ENCODE data around the gene SLC9A9. TPM values are rescaled to one million over a fixed set of nuclear protein-coding genes. Genes with fewer than 3 reads are reported as not detected.

Gene SLC9A9
- total RNA-seq, 1 donor from 2014 or later = 15.0 TPM

DNA sequence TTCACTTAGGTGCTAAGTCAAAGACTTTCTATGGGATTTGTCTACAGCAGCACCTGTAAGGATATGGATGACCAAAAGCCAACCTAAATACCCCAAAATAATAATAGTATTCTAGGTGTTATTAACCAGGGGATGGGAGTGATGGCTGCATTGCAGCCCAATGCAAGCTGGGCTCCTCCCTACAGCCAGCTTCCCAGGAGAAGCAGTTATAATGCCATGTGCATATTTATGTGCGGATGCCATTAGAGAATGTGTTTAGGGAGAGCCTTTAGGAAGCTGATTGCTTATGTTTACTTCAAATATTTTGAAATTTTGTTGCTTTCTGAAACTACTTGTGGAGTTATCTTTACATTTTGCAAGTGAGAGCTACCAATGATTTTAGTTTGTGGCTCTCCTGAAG is 491.4 kb downstream of the SLC9A9 start:
- no peak for DNase-seq (ENCODE audit: low spot score)

DNA sequence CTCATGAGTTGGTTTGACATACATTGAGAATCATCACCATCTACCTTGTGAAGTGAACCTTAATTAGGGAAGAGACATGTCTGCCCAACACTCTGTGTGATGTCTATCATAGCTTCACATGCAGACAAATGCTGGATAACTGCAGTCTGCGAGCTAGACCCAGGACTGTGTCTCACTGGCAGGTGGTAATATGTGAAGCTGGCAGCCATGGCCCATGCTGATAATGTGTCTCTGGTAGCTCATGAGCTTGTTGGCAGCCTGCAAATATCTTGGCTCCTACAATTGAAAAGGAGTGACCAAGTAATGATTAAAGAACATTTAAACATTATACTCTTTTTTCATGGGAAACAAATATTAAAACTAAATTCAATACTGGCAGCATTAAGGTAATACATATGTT is 493.9 kb downstream of the SLC9A9 start:
- no peak for DNase-seq (ENCODE audit: low spot score)

DNA sequence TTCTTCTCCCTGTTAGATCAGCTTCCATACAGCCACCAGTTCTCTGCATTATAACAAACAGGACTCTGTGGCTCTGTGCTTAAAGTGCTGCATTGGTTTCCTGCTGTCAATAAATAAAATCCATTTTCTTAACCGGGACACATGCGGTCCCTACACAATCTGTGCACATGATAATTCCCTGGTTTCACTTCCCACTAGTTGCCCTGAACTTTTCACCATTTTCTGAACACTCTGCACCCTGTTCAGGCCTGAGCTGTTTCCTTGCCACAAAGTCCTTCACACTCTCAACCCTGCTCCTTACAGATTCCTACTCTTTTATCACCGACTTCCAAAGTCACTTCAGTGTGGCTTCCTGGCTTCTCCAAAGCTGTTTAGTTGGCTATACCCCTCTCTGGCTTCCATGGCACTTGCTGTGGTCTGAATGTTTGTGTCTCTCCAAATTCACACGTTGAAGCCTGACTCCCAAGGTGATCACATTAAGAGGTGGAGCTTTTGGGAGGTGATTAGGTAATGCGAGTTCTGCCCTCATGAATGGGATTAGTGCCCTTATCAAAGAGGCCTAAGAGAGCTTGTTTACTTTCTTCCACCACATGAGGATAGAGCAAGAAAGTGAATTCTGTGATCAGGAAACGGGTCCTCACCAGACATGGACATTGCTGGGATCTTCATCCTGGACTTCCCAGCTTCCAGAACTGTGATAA is 495.3 kb downstream of the SLC9A9 start:
- no peak for DNase-seq (ENCODE audit: low spot score)

DNA sequence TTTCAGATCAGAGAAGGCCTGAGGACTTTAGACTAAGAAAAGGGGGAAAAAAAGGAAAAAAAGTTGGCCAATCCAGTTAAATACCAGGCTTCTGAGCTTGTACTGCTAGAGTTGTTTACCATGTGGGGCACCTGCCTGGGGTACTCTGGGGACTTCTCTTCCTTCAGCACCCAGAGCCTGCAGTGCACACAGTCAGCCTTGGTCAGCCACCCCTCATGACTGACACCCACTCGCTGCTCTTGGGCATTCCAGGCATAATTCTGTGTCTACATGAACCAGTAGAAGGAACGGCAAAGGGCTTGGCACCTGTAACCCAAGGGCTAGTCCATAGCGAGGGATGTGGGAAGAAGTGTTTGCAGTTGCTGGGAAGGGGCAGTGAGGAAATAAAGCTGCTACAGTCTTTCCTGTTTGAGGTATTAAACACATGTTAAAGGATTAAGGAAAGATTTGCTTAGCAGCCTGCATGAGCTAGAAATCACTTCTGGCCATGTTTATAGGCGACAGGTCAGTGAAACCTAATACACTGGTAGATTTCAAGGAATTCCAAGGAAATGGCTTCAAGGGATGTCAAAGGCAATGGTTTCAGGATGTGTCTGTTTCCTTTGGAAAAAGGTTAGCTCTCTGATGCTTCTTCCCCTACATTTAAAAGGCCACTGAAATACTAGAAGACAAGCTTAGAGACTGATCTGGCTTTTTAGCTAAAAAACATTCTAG is 496.2 kb downstream of the SLC9A9 start:
- no peak for DNase-seq (ENCODE audit: low spot score)

DNA sequence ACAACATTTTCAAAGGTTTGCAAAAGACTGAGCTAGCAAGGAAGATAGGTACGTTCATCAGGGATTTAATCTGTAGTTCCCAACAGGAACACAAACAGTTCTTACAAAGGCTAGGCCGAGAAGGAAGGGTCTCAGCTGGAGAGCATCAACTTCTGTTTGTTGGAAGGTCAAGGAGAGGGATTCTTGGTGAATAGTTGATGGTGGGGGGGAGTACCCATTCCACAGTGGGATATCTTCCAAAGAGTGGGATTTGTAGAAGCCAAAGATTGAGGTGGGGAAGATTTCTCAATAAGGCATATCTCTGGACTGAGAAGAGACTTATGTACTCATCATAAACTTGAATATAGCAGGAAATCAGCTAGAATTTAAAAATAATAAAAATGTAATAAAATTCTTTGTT is 496.9 kb downstream of the SLC9A9 start:
- DNase-seq (ENCODE audit: low spot score) = no peak

DNA sequence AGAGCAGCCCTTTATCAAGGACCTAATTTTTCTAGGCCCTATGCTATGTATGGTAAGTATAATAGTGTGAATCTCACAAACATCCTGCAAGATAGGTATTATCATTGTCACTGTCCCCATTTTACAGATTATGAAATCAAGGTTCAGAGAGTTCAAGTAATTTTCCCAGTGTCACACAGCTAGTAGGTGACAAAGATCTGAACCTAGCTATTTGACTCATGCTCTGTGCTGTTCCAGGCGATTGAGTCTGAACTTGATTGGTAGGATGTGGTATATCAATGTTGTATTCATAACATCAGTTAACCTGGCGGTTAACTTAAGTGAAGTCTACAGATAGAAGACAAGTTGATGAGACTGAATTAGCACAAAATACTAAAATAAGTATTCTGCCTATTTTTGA is 498.8 kb downstream of the SLC9A9 start:
- DNase-seq (ENCODE audit: low spot score) = no peak

DNA sequence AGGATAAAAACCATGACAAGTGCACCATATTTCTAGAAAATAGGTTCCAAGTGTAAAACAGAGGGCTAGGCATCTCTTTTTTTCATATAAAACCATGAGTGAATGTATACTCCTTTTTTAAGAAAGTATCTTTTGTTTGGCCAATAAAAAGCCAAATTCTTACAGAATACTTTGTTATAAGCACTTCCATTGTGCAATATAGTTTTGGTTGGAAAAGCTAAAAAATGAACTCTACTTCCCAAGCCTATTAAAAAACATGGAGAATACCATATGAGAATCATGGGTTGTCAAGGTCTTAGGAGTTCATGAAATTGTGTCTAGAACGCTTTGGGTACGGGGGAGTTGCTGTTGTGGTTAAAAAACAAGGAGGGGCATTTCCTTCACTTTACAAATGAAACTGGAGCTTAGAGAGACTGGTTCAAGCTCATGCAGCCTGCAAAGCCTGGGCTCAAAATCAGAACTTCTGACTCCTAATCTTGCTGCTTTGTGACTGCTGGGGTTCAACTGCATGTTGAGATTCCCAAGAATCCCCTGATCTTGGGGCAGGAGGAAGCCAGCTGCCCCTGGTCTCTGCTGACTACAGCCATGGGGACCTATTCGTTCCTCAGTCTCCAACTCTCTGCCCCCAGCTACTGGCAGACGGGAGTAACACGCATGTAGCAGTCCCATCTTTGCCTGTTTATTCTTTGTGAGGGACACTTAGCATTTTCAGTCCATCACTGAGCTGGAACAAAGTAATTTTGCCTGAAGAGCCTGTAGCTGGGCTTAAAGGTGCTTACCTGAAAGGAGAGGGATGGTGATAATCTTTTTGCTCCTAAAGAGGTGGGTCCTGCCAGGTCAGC is 499.6 kb downstream of the SLC9A9 start:
- DNase-seq (ENCODE audit: low spot score) = no peak

DNA sequence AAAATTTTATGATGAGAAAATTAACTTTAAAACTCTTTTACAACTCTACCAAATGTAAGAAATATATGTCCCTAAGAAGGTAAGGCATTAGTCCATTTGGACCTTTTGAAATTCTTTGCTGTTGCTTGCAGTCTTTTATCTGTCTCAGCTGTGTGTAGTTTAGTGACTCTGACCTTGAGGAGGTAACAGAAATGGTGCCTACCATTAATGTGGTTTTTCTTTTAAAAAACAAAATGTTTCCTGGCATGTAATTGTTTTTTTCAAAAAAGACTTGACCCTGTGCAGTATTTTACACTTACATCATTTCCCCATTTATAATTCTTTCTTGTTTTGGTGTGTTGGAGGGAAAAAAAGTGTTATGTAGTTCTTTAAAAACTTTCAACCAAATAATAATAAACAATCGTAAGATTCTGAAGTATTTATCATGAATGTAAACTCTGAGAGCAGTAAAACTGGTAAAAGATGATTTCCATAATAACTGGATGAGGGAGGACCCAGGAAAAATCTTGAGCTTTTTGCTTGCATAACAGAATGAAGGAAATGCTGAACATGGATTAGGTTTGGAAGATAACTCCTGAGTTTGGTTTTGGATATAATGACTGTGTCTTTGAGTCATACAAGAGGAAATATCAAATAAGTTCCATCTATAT is 503.6 kb downstream of the SLC9A9 start:
- DNase-seq (ENCODE audit: low spot score) = no peak

DNA sequence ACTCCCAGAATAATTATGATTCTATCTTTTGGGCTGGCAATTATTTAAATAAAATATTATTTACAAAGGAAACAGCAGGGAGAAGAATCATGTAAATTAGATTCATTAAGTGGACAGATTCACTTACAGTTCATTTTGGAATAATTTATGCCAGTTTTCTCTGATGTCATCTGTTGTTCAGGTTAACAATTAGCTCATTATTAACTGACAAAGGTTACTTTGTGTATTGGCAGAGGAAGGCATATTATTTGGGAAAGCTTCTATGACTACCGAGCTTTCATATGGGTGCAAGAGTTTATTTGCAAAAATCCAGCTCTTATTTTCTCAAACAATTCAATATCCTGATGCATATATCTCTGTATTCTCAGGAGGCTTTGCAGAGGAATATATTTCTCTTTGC is 504.3 kb downstream of the SLC9A9 start:
- DNase-seq (ENCODE audit: low spot score) = no peak

DNA sequence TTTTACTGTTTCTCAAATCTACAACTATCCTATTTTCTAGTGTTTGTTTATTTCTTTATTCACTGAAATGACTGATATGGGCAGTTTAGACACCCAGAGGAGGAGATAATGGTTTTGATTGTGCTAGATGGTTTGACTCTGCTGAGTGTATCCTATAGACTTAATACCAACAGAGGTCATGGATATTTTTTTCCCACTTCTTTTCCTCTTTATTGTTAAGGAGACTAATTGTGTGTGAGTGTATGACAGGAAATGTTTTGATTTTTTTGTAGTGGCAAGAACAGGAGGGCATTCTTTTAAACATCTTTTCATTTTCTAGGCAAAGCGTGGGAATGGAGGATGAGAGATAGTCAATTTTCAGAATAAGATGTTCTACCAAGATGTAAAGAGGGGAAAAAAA is 505.2 kb downstream of the SLC9A9 start:
- DNase-seq (ENCODE audit: low spot score) = no peak

DNA sequence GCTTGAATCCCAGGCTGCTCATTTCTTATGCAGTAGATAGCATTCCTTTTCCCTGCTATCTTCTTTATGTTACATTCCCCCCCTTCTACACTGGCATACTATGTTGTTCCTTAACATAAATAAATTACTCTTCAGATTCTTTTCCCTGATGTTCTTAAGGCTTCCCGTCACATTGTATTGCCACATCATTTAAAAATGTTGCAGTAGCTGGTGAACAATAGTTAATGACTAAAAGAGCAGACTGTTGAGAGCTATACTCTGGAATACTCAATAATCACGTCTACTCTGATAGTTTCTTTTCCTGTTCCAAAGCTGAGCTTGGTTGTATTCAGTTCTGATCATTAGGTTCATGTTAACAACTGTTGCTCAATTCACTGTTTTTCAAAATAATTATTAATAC is 508.8 kb downstream of the SLC9A9 start:
- no peak for DNase-seq (ENCODE audit: low spot score)

DNA sequence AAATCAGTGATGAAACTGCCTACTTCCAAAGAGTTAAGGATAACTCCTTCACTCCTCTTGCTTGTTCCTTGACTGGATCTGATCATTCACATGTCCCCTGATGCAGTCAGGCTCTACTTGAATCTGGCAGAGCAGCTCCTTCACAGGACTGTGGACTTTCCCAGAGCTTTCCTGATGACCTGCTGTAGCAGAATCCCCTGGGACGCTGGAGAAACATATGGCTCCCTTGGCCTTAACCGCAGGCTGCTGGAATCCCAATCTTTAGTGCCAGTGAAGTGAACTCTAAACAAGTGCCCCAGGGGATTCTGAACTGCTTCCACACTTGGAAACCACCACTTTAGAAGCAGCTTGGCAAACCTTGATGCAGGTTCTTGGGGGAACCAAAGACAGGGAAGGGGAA is 510.9 kb downstream of the SLC9A9 start:
- DNase-seq (ENCODE audit: low spot score) = no peak

DNA sequence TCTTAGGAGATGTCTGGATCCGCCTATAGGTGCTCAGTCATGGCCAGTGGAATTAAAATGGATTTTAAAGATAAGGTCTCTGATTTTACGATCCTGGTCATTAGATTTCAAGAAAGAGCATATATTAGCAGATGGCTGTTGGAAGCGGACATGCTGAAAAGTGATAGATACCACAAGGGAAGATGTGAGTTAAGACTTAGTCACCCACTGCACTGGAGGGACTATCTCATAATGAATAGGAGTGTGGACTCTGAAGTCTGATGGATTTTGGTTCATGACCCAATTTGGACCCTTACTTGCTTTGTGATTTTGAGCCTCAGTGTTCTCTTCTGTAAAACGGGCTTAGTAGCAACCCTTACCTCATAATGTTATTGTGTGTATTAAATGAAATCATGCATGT is 514.0 kb downstream of the SLC9A9 start:
- DNase-seq (ENCODE audit: low spot score) = no peak

DNA sequence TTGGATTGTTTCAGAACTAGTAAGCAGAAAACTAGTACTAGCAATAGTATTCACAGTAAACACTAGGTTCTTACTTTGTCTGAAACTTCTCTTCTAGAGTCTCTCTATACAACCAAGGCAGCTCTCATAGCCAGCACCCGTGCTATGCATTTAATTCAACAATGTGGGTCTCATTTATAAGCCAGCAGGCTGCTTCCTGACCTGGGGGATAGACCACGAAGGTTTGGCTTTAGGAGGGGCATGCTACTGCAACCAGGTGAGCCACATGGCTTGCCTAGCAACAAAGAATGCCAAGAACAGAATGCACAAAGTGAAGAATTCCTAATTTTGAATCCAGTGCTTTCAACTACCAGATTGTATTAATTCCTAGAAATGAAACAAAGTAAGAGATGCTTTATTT is 514.9 kb downstream of the SLC9A9 start:
- DNase-seq (ENCODE audit: low spot score) = no peak

DNA sequence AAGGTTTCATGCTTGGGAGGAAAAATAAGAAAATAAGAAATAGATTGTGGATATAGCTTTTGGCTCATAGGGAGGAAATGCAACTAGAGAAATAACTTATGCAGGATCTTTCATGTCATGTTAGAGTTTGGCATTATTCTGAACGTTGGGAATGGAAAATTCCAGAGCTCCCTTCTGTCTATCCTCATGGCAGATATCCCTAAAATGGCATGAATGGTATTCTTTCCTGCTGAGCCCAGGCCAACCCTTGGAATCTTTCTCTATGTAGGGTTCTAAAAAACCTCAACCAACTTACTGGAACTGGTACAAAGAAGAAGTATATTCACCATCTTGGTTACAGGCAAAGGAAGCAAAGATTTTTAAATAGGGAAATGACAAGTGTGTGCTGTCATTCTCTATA is 516.2 kb downstream of the SLC9A9 start:
- no peak for DNase-seq (ENCODE audit: low spot score)

DNA sequence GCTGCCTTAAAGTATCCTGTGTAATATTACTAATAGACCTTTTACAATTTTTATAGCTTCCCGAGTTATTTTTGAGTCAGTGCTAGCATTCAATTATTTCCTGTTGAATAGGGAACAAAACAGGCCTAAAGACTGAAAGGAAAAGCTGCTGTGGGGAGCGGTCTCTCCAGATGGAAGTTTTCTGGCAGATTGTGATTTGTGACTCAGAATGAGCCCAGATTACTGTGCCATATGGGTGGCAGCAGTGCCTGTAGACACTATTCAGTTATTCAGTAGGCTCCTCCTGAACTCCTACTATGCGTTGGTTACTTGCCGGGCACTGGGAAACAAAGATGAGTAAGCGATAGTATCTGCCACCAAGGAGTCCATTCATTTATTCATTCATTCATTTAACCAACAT is 516.9 kb downstream of the SLC9A9 start:
- no peak for DNase-seq (ENCODE audit: low spot score)

DNA sequence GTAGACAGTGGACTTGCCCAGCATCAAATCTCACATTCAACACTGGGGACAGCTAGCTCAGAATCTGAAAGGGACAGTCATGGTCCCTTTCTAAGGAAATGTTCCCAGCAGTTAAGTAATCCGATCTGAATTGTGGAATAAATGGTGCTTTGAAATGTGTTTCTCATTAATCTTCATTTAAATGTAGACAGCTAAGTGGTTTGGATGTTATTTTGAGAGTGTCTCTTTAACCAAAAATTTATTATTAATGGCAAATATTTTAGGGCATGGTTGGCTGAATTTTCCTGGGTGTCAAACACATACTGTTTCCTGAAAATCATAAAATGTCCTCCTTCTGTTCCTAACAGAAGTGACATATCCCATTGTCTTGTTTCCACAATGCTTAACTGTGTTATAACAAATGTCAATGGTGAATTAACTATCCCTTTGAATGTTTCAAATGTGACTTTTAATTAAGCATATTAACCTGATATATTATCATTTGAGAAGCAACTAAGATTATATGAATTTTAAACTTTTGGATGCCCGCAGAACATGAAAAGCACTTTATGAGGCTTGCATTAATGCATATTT is 517.9 kb downstream of the SLC9A9 start:
- DNase-seq (ENCODE audit: low spot score) = no peak

DNA sequence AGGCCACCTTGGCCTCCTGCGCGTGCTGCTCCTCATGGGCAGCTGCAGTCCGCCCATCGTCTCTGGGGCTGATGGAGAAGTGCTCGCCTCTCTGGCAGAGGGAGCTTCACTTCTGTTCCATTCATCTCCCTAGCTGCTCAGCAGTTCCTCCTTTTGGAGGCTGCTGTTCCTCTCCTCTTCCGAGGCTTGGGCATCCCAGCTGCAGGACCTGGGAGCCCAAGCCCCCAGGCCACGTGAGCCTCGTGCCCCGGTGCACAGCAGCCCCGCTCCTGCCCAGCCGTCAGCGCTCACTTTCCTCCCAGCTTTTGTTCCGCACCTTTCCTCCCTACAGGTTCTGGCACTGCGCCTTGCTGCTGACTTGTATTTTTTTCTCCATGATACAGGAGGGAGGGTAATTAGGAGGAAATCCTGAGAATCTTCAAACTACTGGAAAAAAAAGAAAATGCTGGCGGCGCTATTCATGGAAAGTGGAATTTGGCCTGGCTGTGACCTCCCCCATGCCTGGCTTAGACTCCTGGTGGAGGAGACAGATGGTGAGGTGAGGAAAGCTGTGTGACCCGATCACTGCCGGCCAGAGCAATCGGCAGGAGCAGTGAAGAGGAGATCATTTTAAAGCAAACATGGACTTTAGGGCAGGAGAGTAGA is 518.6 kb downstream of the SLC9A9 start:
- no peak for DNase-seq (ENCODE audit: low spot score)

DNA sequence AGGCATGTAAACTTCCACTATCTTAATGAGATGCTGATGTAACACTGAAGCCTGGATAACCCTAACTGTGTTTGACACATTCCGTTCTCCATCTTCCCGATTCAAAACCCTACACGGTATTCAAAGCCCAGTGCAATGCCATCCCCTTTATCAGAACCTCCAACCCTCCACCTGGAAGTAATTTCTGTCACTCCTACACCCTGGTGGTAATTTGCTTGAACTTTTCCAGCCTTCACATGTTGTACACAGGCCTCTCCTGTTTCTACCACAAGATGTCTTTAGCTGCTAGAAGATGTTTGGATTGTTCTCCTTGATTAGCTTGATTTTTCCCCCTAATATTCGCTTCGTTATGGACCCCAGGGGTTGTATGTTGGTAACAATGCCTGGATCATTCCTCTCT is 519.8 kb downstream of the SLC9A9 start:
- no peak for DNase-seq (ENCODE audit: low spot score)

DNA sequence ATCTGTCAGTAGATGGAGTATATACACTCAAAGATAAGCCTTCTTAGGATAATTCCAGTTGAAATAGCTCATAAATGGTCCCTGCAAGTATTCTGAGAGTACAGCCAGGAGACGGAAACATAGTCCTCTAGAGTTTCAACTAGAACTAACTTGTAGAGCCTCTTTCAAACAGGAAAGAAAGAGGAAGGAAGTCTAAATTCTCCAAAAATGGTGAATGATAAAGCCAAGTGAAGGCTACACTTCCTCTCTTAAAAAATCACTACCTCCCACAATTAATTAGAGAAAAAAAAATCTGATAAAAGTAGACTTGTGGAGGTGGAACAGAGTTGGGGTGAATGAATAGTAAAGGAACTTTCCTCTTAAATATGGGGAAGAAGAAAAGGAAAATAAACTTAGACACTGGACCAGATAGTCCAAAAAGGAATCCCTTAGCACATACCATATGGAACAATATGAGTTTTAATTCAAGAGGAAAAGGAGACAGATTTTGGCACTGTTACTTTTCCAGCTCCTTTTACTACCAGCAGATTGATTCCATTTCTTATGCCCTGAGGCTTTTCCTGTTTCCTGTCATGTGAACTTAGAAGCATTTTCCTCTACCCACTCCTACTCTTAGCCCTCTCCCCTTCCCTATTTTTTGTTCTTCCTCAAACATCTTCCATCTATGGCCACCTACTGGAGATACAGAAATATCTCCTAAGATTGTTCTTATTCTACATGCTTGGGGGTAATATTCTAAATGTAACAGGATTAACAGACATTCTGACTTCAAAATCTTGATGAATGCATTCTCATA is 521.1 kb downstream of the SLC9A9 start:
- no peak for DNase-seq (ENCODE audit: low spot score)

Measured in ureter (tissue), 1 donor.